RWPE1 (cell line): Measurements from ENCODE around the gene IFIH1.

Experiments used
- CTCF ChIA-PET: fragments of 350-600 bp; sonication (Branson Sonifier 250); formaldehyde crosslinking; extraction: SDS; loops from one replicate; lab custom pipeline; 2021; lab: Yijun Ruan, JAX
- POLR2A ChIA-PET: fragments of 400-600 bp; formaldehyde crosslinking; extraction: SDS; loops from one replicate; lab custom pipeline; 2020; ENCODE audit warnings: antibody characterized with exemption; ENCODE audit not compliant: low non-redundant PET; lab: Yijun Ruan, JAX
- DNase-seq: peaks from one replicate; pipeline ENCODE4 v3.0.0; 2012; ENCODE audit warnings: low spot score
- H3K27ac ChIP-seq: fragments of 450-650 bp; 2 replicates; pipeline ENCODE4 v1.5.1; 2017
- TF ChIP-seq, protein P1 (sequence below): fragments of 450-650 bp; conservative IDR thresholded peaks from 2 replicates; pipeline ENCODE4 v1.5.1; 2017; ENCODE audit warnings: low read depth, mild to moderate bottlenecking

IFIH1 gene

DNA sequence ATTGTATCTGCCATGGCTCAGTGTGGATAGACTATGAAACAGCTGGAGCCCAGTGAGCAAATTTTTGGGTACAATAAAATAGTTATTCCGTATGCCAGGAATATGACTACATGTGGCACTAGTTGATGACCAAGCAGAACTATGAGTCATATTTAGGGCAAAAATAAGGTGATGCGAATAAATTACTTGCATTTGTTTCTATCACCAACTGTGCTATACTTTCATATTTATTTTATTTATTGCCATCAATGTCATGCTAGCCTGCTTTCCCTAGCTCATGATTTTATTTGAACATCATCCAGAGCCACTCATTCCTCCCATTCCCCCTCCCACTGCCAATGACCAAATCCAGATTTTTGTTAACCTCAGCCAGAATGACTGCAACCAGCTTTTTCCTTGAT, 61.9 kb downstream of the IFIH1 start:
- no peak for DNase-seq
- POLR2A ChIA-PET, result no interaction called here
- TF ChIP-seq, protein P1, sequence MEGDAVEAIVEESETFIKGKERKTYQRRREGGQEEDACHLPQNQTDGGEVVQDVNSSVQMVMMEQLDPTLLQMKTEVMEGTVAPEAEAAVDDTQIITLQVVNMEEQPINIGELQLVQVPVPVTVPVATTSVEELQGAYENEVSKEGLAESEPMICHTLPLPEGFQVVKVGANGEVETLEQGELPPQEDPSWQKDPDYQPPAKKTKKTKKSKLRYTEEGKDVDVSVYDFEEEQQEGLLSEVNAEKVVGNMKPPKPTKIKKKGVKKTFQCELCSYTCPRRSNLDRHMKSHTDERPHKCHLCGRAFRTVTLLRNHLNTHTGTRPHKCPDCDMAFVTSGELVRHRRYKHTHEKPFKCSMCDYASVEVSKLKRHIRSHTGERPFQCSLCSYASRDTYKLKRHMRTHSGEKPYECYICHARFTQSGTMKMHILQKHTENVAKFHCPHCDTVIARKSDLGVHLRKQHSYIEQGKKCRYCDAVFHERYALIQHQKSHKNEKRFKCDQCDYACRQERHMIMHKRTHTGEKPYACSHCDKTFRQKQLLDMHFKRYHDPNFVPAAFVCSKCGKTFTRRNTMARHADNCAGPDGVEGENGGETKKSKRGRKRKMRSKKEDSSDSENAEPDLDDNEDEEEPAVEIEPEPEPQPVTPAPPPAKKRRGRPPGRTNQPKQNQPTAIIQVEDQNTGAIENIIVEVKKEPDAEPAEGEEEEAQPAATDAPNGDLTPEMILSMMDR, result no peak
- CTCF ChIA-PET, result interaction anchor here (0.9 kb wide), 1 partner anchor 35 kb away, joined by 5 read pairs; no protein-coding TSS in a partner anchor
- H3K27ac ChIP-seq, result no peak overlapping the region

DNA sequence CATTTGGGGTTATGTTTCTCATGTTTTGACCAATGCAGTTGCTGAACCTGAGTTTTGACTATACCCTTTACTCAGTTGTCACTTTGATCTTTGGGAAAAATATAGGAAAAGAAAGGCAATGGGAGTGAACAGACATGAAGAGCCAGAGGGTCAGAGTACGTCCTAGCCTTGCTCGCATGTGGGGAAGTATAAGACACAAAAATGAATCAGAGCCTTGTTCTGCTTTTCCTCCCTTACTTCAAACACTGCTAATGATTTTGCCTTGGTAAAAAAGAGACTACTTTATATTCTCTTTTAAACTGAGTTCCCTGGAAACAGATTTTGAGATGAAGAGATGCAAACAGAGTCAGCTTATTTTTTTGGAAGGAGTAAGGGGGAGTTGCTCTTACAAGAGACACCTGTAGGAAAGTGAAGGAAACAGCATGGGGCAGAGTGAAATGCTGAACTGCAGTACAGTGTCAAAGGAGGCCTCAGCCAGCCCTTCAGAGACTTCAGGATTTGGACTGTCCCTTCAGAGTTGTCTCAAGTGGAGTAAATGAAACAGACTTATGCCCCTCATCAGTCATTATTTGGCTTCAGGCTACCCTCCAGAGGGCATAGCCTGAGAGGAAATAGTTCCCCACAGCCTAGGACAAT, 64.1 kb downstream of the IFIH1 start:
- ChIA-PET CTCF (interaction anchor here (0.6 kb wide), 1 partner anchor 7 kb away, joined by 6 read pairs; no protein-coding TSS in a partner anchor), POLR2A (no interaction called here)

DNA sequence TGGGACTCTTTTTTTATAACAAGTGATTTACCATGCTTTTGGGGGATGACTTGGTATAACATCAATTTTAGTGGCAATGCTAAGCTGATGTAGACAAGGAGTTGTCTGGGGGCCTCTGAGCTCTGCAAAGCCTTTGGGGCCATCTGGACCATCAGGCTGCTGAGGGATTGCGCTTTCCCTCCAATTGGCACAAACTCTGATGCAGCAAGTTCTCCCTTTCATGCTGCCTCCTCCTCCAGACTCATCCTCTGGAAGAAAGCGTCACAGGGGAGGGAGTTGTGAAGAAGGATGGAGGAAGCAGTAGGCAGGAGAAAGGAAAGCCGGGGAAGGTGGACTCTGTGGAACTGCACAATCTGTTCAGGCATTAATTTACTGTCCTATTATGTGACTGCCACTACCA, 65.0 kb downstream of the IFIH1 start:
- H3K27ac ChIP-seq, result no peak overlapping the region
- no peak for DNase-seq
- CTCF ChIA-PET, result interaction anchor here (1.0 kb wide), 1 partner anchor 48 kb away, joined by 3 read pairs; no protein-coding TSS in a partner anchor
- TF ChIP-seq, protein P1, result no peak
- POLR2A ChIA-PET, result no interaction called here

More for the DNA sequence above, 64.1 kb downstream of the IFIH1 start:
- H3K27ac ChIP-seq, result no peak overlapping the region
- TF ChIP-seq, protein P1, result no peak
- DNase-seq, result no peak

DNA sequence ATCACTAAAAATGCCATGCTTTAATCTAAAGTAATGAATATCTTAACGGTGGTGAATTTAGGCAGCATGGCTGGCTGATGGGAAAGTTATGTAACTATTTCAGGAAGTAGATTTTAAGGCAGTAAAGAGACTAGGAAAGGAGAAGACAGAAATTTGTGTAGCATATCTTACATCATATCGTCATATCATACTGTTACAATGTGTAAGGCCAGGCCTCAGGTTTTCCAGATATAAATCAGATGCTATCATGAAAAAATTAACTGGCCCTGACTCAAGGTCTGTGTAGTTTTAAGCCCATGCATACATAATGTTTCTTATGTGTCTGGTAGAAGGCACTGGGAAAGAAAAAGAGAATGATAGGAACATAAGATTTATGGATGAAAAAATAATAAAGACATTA, 66.3 kb downstream of the IFIH1 start:
- ChIA-PET POLR2A (no interaction called here), CTCF (no interaction called here)
- TF ChIP-seq, protein P1, result no peak
- no peak overlapping the region for H3K27ac ChIP-seq
- DNase-seq, result no peak

DNA sequence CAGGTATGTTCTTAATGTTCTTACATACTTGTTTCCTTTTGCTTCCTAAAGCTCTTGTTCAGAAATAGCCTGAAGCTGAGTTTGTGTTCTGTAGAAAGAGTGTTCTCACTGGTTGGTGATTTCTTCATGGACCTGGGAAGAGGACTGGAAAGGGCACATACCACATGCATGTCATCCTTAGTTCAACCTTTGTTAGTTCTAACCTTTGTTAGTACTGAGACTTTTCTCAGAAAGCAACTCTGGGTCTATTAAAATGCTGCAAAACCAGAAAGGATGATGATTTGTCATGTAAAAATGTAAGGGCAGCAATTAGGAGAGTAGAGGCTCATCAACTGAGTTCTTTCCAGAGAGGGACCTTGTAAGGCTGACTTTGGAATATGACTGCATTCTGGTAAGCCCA, 72.7 kb downstream of the IFIH1 start:
- ChIA-PET CTCF (interaction anchor here (1.5 kb wide), 1 partner anchor 25 kb away, joined by 5 read pairs; no protein-coding TSS in a partner anchor), POLR2A (no interaction called here)
- TF ChIP-seq, protein P1, result no peak
- DNase-seq, result peak; percentile 64
- H3K27ac ChIP-seq, result no peak overlapping the region

DNA sequence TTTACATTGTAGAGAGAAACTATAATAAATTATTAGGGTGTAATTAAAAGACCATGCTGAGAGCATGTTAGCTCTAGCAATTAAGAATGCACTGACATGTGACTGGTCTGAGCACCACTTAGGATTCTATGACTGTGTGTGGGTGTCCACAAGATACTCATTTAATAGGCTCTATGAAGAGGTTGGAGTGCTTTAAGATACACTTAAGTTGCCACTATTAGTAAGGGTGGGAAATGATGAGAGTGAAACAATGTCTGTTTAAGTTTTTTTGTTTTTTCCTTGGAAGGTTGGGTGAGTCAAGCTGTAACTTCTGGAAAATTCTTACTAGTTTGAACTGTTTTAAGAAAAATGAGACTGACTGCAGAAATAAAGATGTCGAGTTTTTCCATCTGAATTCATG, 73.4 kb downstream of the IFIH1 start:
- TF ChIP-seq, protein P1, result no peak
- DNase-seq, result no peak
- POLR2A ChIA-PET, result no interaction called here
- CTCF ChIA-PET, result interaction anchor here (1.5 kb wide), 1 partner anchor 24 kb away, joined by 5 read pairs; no protein-coding TSS in a partner anchor
- H3K27ac ChIP-seq, result no peak overlapping the region
